NCI-H2196 treated with DMSO at 0.1 percent for 48 hours (cell line): ENCODE measurements around the gene CDH15.
"Not testable (repeated sequence)": the region's sequence is repeated elsewhere in the genome, so short reads cannot be mapped to it uniquely, and the experiment has no call there.

Experiments
- DNase-seq: peaks from one replicate; lab custom pipeline; 2025; ENCODE audit not compliant: unreplicated experiment; lab: John Stamatoyannopoulos, UW

The CDH15 gene

DNA sequence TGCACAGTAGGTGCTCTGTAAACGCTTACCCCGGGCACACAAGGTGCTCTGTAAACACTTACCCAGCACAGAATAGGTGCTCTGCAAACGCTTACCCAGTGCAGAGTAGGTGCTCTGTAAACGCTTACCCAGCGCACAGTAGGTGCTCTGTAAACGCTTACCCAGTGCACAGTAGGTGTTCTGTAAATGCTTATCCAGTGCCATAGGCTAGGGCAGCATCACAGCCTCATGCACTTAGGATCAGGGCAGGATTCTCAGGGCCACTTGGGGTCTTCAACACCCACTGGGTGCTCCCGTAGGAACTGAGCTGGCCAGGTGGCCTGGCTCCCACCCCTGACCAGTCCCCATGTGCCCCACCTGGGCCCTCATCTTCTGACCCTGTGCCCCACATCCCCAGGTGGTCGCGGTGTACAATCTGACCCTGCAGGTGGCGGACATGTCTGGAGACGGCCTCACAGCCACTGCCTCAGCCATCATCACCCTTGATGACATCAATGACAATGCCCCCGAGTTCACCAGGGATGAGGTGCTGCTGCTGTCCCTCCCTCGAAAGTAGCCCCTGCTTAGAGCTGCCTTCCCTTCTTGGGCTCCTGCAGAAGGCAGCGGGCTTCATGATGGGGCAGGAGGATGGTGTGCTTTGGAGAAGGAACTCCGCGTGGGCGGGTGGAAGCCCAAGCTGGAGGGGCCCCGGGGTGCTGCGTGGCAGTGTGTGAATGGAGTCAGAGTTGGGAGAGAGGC, 15.7 kb downstream of the CDH15 start:
- DNase-seq: no peak

DNA sequence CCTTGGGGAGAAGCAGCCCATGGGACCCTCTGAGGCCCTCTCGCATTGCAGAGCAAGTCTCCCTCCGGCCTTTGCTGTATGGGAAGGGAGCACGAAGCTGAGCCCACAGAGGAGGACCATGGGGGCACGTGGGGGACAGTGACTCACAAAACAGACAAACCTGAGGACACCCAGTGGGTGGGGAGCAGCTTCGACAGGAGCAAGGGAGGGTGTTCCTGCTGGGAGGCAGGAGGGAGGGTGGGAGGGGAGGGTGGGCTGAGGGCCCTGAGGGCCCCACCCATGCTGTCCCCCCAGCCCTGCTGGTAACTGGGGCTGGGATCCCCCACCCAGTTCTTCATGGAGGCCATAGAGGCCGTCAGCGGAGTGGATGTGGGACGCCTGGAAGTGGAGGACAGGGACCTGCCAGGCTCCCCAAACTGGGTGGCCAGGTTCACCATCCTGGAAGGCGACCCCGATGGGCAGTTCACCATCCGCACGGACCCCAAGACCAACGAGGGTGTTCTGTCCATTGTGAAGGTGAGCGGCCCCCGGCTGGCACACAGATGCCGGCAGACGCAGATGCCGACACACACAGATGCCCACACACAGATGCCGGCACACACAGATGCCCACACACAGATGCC, 16.3 kb downstream of the CDH15 start:
- no peak for DNase-seq

DNA sequence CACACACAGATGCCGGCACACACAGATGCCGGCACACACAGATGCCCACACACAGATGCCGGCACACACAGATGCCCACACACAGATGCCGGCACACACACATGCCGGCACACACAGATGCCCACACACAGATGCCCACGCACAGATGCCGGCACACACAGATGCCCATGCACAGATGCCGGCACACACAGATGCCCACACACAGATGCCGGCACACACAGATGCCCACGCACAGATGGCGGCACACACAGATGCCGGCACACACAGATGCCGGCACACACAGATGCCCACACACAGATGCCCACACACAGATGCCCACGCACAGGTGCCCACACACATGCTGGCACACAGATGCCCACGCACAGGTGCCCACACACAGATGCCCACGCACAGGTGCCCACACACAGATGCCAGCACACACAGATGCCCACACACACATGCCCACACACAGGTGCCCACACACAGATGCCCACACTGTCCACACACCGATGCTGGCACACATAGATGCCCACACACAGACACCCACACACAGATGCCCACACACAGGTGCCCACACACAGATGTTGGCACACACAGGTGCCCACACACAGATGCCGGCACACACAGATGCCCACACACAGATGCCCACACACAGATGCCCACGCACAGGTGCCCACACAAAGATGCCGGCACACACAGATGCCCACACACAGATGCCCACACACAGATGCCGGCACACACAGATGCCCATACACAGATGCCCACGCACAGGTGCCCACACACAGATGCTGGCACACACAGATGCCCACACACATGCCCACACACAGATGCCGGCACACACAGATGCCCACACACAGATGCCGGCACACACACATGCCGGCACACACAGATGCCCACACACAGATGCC, 17.2 kb downstream of the CDH15 start:
- DNase-seq: not testable (repeated sequence)

DNA sequence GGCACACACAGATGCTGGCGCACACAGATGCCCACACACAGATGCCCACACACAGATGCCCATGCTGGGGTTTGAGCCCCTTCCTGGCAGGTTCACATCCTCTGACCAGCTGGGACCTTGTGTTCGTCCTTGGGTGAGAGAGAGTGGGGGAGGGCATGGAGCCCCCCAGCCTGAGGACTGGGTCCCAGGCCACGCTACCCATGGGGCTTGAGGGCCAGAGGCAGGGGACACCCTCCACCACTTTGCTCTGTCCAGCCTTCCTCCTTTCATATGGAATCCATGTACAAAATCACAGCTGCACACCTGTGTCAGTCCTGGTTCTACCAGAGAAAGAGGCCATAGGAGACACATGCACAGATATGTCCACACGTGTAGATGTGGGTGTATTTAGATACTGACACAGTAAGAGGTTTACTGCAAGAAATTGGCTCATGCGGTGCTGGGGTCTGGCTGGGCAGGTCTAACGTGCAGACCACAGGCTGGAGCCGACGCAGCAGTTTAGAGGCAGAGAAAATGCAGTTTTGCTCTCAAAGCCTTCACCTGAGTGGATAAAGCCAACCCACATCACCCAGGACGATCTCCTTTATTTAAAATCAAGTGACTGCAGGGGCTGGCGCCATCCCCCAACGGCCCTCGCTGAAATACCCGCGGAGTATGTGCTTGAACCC, 17.9 kb downstream of the CDH15 start:
- DNase-seq: no peak

DNA sequence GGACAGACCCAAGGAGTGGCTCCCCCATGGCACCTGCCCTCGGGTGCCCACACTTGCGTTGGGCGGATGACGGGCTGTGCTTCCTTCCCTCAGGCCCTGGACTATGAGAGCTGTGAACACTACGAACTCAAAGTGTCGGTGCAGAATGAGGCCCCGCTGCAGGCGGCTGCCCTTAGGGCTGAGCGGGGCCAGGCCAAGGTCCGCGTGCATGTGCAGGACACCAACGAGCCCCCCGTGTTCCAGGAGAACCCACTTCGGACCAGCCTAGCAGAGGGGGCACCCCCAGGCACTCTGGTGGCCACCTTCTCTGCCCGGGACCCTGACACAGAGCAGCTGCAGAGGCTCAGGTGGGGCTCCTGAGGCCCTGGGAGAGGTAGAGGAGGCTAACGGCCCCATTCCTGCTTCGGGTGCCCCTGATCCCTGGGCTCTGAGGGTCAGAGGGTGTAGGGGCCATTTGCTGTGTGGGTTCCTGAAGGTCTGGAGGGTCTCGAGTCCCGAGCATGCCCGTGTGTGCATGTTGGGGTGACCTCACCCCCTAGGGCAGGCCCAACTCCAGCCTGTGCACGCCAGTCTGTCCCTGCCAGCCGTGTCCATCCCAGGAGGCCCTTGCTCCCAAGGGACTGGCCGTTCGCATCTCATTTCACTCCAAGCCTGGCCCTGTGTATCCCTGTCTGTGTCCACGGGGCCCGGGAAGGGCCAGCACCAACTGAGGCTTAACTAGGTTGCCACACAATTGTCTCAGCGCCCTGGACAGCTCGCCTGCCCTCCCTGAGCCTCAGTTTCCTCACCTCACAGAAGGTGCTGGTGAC, 18.8 kb downstream of the CDH15 start:
- DNase-seq: no peak

DNA sequence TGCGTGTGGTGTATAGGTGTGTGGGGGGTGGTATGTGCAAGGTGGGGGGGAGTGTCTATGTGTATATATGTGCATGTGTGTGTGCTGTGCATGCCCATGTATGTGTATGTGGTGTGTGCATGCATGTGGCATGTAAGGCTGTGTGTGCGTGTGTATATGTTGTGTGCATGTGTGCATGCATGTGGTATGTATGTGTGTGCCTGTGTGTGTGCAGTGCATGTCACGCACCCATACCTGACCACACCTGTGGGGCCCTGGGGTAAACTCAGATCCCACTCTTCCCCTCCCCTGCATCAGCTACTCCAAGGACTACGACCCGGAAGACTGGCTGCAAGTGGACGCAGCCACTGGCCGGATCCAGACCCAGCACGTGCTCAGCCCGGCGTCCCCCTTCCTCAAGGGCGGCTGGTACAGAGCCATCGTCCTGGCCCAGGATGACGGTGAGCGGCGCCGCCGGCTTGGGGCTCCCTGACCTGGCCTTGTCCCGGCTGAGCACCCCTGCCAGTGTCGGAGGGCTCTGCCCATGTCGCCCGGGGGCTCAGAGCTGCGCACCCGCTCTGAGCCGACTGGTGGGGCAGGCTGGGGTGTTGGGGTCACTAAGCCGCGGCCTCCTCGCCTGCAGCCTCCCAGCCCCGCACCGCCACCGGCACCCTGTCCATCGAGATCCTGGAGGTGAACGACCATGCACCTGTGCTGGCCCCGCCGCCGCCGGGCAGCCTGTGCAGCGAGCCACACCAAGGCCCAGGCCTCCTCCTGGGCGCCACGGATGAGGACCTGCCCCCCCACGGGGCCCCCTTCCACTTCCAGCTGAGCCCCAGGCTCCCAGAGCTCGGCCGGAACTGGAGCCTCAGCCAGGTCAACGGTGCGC, 19.7 kb downstream of the CDH15 start:
- DNase-seq: no peak

DNA sequence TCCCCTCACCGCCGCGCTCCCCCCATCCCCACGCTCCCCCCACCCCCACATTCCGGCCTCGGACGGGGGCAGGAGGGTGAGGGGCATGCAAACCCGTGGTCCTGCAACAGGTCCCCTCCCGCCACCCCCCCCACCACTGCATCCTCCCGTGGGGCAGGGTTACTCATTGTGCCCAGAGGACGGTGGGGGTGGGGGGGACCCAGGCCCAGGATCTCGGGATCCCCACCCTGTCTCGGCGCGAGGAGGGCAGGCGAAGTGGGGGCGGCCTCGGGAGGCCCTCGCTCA, 20.3 kb downstream of the CDH15 start:
- DNase-seq: no peak

DNA sequence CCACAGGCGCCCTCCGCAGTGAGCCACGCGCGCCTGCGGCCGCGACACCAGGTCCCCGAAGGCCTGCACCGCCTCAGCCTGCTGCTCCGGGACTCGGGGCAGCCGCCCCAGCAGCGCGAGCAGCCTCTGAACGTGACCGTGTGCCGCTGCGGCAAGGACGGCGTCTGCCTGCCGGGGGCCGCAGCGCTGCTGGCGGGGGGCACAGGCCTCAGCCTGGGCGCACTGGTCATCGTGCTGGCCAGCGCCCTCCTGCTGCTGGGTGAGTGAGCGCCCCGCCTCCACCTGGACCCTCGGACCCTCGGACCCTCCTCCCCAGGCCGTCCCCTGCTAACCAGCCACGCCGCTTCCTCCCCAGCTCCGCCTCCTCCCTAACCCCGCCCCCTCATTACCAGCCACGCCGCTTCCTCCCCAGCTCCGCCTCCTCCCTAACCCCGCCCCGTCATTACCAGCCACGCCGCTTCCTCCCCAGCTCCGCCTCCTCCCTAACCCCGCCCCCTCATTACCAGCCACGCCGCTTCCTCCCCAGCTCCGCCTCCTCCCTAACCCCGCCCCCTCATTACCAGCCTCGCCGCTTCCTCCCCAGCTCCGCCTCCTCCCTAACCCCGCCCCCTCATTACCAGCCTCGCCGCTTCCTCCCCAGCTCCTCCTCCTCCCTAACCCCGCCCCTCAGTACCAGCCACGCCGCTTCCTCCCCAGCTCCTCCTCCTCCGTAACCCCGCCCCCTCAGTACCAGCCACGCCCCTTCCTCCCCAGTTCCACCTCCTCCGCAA, 20.8 kb downstream of the CDH15 start:
- peak; percentile 19 for DNase-seq

DNA sequence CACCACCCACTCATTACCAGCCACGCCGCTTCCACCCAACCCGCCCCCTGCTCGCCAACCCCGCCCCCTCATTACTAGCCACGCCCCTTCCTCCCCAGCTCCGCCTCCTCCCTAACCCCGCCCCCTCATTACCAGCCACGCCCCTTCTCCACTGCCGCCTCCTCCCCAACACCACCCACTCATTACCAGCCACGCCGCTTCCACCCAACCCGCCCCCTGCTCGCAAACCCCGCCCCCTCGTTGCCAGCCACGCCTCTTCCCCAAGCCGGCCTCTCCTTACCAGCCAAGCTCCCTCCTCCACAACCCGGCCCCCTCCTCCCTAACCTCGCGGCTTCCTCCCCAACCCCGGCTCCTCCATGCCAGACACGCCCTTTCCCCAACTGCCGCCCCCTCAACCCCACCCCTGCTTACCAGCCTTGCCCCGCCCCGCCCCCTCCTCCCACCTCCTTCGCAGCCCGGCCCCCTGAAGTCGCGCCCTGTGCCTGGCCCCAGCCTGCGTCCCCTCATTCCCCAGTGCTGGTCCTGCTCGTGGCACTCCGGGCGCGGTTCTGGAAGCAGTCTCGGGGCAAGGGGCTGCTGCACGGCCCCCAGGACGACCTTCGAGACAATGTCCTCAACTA, 21.5 kb downstream of the CDH15 start:
- DNase-seq: peak; percentile 31

DNA sequence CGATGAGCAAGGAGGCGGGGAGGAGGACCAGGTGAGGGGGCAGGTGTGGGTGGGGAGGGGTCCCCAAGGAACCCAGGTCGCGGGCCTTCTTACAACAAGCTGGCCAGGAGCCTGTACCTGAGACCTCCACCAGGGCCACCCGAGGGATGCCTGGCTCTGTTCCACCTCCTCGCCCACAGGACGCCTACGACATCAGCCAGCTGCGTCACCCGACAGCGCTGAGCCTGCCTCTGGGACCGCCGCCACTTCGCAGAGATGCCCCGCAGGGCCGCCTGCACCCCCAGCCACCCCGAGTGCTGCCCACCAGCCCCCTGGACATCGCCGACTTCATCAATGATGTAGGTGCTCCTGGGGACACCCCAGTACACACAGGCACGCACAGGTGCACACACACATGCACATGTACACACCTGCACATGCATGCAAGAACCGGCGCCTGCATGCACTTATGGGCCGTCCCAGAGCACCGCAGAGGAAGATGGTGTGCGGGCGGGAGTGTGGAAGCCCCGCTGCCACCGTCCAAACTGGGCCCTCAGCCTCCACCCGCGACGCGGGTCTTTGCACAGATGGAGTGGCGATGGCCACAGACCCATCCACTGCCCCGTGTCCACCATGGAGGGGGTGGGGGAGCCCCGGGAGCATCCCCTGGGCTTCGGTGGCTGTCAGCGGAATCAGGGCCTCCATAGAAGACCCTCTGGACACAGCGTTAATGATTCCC, 22.2 kb downstream of the CDH15 start:
- DNase-seq: no peak

DNA sequence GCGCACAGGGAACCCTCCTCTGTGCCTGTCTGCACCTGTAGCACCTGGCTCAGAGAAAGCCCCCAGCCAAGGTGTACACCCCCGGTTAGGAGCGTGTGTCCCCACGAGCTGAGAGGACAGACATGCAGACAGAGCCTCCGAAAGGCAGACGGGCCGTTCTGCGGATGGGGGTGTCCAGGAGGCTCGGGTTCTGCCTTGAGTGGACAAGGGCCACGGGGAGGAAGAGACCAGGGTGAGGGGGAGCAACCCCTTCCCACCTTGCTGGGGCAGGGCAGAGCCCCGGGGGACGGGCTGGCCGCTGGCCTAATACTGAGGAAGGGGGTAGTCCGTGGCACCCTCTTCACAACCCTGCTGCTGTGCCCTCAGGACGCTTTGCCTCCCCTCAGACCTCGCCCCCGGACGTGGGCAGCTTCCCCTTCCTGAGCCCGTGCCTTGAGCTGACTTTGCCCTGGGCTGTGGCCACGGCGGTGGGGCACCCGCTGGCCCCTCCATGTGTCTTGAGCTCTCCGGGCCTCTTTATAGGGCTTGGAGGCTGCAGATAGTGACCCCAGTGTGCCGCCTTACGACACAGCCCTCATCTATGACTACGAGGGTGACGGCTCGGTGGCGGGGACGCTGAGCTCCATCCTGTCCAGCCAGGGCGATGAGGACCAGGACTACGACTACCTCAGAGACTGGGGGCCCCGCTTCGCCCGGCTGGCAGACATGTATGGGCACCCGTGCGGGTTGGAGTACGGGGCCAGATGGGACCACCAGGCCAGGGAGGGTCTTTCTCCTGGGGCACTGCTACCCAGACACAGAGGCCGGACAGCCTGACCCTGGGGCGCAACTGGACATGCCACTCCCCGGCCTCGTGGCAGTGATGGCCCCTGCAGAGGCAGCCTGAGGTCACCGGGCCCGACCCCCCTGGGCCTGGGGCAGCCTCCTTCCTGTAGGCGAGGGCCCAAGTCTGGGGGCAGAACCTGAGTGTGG, 23.1 kb downstream of the CDH15 start:
- no peak for DNase-seq

DNA sequence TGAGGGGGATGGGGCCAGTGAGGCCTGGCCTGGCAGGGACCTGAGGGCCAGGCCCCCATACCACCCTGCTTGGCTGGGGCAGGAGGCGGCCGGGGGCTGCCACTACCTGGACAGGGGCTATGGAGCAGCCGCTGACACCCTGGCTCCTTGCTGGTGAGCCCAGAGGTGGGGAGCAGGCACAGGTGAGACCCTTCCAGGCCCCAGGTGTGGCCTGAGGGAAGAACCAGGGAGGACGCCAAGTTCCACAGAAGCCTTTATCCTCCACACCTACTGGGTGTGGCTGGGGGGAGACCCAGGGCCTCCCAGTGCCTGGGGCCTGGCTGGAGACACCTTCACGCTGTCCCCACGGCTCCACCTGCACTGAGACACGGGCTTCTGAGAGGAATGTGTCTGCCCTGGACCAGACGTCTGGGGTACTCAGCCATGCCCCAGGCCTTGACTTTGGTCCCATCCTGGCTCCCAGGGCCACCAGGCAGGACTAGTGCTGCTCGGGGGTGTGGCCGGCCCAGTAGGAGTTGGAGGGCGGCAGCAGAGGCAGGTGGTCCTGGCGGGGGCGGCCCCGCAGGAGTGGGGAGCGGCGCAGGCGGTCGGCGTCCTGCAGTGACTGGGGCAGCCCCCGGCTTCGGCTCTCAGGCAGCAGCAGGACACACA, 24.1 kb downstream of the CDH15 start:
- no peak for DNase-seq

DNA sequence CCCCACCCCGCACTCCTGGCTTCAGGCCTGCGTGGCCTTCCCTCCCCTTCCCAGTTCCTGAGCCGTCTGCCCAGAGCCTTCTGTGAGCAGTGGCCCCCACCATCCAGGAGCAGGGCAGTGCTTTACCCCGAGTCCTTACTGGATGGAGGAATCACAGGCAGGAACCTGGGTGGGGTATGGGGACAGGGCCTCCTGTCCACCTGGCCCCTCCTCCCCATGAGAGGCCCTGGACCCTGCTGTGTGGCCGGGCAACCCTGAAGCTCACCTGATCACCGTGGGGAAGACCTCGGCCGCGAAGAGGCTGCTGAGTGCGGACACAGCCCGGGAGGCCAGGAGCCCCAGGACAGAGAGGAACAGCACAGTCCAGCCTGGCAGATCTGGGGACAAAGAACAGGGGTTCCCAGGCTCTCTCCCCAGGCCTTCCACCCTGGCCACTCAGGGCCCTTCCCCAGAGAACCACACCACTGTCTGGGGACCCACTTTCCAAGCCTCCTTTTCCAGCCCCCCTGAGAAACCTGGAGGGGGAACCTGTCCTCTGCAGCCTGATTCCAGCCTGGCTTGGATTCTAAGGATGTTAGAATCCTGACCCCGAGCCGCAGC, 25.6 kb downstream of the CDH15 start:
- DNase-seq: no peak

DNA sequence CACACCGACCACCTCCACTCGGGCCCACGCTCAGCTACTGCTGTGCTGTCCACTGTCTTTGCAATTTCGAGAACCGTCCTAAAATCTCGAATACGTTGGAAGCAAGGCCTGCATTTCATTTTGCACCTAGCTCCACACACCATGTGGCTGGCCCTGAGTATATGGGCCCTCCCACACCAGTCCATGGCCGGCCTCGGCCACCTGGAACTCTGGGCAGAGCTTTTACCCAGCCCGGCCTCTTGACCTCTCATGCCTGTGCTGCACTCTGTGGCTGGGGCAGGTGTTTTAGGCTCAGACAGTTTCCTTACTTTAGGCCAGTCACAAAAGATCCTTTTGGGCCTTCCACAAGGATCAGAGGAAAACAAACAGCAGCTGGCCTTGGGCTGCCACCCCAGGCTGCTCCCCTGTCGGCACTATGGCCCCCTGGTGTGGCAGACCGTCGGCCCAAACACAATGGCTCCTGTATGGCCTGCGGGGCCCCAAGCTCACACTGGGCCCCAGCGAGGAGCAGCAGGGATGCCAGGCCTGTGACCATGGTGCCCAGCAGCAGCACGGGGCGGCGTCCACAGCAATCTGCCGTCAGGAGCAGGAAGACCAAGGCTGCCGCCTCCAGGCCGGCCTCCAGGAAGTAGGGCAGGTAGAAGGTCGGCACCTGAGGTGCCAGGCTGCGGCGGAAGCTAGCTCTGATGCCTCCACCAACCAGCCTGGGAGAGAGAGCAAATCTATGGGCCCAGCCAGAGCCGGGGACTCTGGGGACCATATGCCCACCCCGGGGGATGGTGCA, 26.3 kb downstream of the CDH15 start:
- no peak for DNase-seq
